ENCODE data around the gene CCDC186. TPM values are rescaled to one million over a fixed set of nuclear protein-coding genes. Genes with fewer than 3 reads are reported as not detected.

The CCDC186 gene
- total and polyA plus RNA-seq, 2 donors from 2014 or later = 4.7 to 34.2 TPM

GRCh38 chr10:114220281-114220680, 46.3 kb upstream of the CCDC186 start:
- intact Hi-C loops (cut with DNase I) = no loop called here
- Histone ChIP-seq H3K9me3 (ENCODE audit: control insufficient read depth in 2 of 3, insufficient read depth in 1 of 3, low read length in 3 of 3) (no peaks in the 10 kb centered on the region), H3K9ac (ENCODE audit: low read length in 3 of 3) (no peak overlapping the region), H3K4me3 (ENCODE audit: low read length in 3 of 3) (no peak overlapping the region), H3K36me3 (ENCODE audit: control insufficient read depth in 2 of 3, insufficient read depth in 3 of 3, low read length in 3 of 3) (no peaks in the 10 kb centered on the region), H3K4me1 (ENCODE audit: control insufficient read depth in 2 of 3, insufficient read depth in 2 of 3, low read depth in 1 of 3, low read length in 3 of 3) (no peaks in the 10 kb centered on the region), H3K27me3 (ENCODE audit: control insufficient read depth, insufficient read depth, low read length) (no peaks in the 10 kb centered on the region), H3K27ac (ENCODE audit: low read depth in 2 of 2, low read length in 2 of 2) (no peak overlapping the region)
- DNase-seq = no peak
- no peak for TF ChIP-seq CTCF (IDR thresholded peaks at IDR 0.05; ENCODE audit: borderline replicate concordance, extremely low read depth, insufficient read depth)
- FAIRE-seq = no peak

GRCh38 chr10:114215033-114215432, 41.0 kb upstream of the CCDC186 start:
- H3K9ac ChIP-seq (ENCODE audit: low read length in 3 of 3) = no peak overlapping the region
- no peak for TF ChIP-seq CTCF (IDR thresholded peaks at IDR 0.05; ENCODE audit: borderline replicate concordance, extremely low read depth, insufficient read depth)
- H3K27me3 ChIP-seq (ENCODE audit: control insufficient read depth, insufficient read depth, low read length) = no peaks in the 10 kb centered on the region
- intact Hi-C loops (cut with DNase I) = no loop called here
- no peaks in the 10 kb centered on the region for H3K4me1 ChIP-seq (ENCODE audit: control insufficient read depth in 2 of 3, insufficient read depth in 2 of 3, low read depth in 1 of 3, low read length in 3 of 3)
- no peaks in the 10 kb centered on the region for H3K36me3 ChIP-seq (ENCODE audit: control insufficient read depth in 2 of 3, insufficient read depth in 3 of 3, low read length in 3 of 3)
- no peaks in the 10 kb centered on the region for H3K9me3 ChIP-seq (ENCODE audit: control insufficient read depth in 2 of 3, insufficient read depth in 1 of 3, low read length in 3 of 3)
- H3K4me3 ChIP-seq (ENCODE audit: low read length in 3 of 3) = no peak overlapping the region
- no peak for FAIRE-seq
- H3K27ac ChIP-seq (ENCODE audit: low read depth in 2 of 2, low read length in 2 of 2) = no peak overlapping the region
- DNase-seq = no peak

- H3K4me3 ChIP-seq (ENCODE audit: low read length in 3 of 3) = no peak overlapping the region
- DNase-seq = no peak
Measured at GRCh38 chr10:114212153-114212552, 38.1 kb upstream of the CCDC186 start.

More at GRCh38 chr10:114212153-114212552, 38.1 kb upstream of the CCDC186 start:
- Histone ChIP-seq H3K4me1 (ENCODE audit: control insufficient read depth in 2 of 3, insufficient read depth in 2 of 3, low read depth in 1 of 3, low read length in 3 of 3) (no peaks in the 10 kb centered on the region), H3K36me3 (ENCODE audit: control insufficient read depth in 2 of 3, insufficient read depth in 3 of 3, low read length in 3 of 3) (no peaks in the 10 kb centered on the region), H3K27me3 (ENCODE audit: control insufficient read depth, insufficient read depth, low read length) (no peaks in the 10 kb centered on the region), H3K9ac (ENCODE audit: low read length in 3 of 3) (no peak overlapping the region), H3K27ac (ENCODE audit: low read depth in 2 of 2, low read length in 2 of 2) (no peak overlapping the region), H3K9me3 (ENCODE audit: control insufficient read depth in 2 of 3, insufficient read depth in 1 of 3, low read length in 3 of 3) (no peaks in the 10 kb centered on the region)
- intact Hi-C loops (cut with DNase I) = no loop called here
- no peak for FAIRE-seq
- no peak for TF ChIP-seq CTCF (IDR thresholded peaks at IDR 0.05; ENCODE audit: borderline replicate concordance, extremely low read depth, insufficient read depth)

All from kidney (tissue), 14 donors.